Activated CD4-positive, CD25-positive, alpha-beta regulatory T cell (primary cell): ENCODE data around the gene LAPTM4A.
"Not testable (repeated sequence)": the region's sequence is repeated elsewhere in the genome, so short reads cannot be mapped to it uniquely, and the experiment has no call there.

Experiments used
- DNase-seq, 4 experiments: peaks; one replicate each; lab custom pipeline; 2025; lab: John Stamatoyannopoulos, UW

The LAPTM4A gene

DNA sequence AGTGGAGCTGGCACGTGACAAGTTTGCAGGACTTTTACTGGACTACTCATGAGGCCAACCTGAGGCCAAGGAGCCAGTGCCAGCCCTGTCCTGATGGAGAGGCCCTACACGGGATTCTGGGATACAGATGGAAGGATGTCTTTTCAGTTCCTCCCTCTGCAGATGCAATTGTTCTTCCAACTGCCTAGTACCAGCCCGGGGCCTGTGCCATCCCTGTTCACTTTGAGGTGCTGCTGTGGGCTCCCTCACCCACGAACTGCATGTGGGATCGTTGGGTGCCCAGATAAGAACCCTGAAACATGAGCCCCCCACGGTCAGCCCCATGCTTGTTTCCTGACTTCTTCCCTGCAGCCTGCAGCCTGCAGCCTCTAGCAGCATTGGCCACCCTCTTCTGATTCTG lies 25.3 kb upstream of the LAPTM4A start:
- DNase-seq = no peak

- no peak for DNase-seq
Observed at GRCh38 chr2:20074901-20075300, 23.5 kb upstream of the LAPTM4A start.

- DNase-seq = not testable (repeated sequence)
Observed at GRCh38 chr2:20074046-20074648, 22.7 kb upstream of the LAPTM4A start.

- DNase-seq = no peak
Observed at GRCh38 chr2:20073460-20073859, 22.0 kb upstream of the LAPTM4A start.

DNA sequence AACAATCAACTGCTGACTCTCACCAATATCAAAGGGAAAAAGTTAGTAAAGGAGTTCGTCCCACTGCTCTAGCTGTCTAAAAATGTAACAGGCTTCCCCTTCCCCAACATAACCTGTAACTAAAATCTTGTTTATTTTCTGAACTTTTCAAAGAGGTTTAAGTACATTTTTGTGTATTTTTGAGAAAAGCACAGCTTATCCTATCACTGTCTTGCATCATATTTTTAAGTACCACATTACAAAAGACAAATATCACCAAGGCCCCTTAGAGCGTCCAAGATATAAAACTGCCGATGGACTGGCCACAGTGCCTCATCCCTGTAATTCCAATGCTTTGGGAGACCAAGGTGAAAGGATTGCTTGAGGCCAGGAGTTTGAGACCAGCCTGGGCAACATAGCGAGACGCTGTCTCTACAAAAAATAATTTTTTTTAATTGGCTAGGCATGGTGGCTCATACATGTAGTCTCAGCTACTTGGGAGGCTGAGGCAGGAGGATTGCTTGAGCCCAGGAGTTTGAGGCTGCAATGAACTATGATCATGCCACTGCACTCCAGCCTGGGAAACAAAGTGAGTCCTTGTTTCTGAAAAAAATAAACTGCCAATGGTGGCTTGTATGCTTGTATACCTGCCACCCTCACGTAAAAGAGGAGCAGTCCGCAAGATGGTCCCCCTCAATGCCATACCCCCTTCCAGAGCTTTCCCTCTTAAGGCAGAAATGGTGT lies 21.2 kb upstream of the LAPTM4A start:
- no peak for DNase-seq

DNA sequence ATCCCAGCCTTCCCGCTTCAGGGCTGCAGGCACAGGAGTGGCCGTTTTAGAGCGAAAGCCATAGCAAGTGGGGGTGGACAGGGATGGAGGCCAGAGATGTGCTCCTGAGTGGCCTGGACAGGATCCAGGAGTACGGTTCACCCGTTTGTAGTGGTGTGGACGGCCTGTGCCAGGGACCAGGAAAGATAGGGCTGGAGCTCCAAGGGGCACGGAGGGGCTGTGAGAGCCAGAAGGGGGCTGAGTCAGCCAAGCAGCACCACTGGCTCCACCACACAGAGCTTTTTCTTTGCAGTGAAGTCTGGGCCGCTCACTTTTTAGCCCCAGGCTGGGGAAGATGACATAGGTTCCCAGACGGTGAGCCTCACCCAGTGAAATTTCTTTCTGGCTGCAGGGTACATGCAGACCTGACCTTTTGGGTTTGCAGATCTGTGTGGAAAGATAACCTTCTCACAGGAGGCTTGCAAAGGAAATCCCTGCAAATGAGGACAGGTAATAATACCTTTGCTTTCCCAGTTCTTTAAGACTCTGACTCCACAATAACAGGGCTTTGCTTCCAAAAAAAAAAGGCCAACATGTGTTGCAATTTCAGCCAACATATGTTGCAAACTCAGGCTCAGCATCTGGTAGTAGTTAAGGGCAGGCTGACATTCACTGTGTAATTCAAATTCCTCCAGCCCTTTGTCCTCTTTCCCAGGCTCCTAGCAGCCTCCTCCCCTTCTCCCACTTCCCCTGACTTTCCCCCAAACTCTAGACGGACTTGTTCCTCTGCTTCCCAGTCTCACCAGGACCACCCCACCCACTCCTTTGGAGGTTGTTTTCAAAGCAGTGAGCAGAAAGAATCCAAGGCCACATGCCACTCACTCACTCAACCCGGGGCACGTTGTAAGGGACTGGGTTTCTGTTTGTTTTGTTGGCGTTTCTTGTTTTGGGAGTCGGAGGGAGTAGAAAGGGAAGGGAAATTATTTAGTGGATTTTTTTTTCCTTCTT lies 20.3 kb upstream of the LAPTM4A start:
- DNase-seq = no peak

- DNase-seq = no peak
Observed at GRCh38 chr2:20069756-20070155, 18.3 kb upstream of the LAPTM4A start.

- DNase-seq = no peak
Observed at GRCh38 chr2:20067992-20068584, 16.7 kb upstream of the LAPTM4A start.

- no peak for DNase-seq
Observed at GRCh38 chr2:20065885-20066602, 14.6 kb upstream of the LAPTM4A start.

DNA sequence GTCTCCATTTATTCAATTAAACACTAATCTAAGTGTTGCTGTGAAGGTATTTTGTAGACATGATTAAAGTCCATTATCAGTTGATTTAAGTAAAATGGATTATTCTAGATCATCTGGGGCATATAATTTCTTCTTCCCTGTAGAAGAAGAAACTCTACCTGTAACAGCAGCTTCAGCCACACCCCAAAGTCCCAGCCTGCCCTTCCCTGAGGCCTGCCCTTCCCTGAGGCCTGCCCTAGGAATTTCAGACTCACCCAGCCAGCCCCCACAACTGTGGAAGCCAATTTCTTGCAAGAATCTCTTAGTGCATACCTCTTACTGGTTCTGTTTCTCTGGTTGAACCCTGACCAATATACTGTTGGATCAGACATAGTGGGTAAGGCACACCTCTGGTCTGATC lies 13.4 kb upstream of the LAPTM4A start:
- no peak for DNase-seq

DNA sequence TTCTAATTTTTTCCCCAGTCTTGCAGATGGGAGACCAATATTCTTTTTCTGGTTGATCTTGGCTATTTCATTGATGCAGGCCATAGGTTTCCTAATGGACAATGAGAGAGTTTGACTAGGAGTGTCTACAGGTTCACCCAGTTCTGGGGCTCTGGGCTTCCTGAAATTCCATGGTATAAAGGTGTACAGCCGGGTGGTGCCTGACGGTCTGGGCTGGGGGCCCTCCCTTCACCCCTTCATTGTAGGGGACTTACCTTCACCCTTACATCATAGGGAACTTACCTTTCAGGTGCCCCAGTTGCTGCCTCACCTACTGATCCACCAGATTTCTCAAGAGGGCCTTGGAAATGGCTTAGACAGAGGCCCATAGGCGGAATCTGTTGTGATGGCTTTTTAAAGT lies 13.0 kb upstream of the LAPTM4A start:
- DNase-seq = no peak

DNA sequence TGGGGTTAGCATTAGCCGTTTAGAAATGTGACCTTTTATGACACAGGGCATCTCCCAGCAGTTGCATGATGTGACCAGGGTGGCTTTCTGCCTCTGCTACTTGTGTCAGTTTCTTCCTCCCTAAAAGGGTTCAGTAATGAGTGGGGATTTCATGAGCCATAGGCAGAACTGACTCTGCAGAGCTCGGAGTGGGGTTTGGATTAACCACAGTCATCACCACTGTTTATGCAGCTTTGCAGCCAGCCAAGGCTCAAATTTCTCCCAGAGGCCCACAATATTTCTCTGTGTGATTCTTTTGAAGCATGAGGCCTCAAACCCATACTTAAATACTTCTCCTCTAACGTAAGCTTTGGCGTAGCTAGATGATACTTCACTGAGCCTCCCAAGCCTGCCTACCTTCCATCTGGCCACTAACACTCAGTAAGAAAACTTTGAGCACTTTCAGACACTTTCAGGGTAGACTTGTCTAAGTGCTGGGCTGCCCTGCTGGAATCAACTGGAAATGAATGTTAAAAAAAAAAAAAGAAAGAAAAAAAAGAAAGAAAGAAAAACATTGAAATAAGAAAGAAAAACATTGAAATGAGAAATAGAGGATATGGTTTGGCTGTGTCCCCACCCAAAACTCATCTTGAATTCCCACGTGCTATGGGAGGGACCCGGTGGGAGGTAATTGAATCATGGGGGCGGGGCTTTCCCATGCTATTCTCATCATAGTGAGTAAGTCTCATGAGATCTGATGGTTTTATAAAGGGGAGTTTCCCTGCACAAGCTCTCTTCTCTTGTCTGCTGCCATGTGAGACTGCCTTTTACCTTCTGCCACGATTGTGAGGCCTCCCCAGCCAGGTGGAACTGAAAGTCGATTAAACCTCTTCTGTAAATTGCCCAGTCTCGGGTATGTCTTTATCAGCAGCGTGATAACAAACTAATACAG lies 11.5 kb upstream of the LAPTM4A start:
- no peak for DNase-seq

DNA sequence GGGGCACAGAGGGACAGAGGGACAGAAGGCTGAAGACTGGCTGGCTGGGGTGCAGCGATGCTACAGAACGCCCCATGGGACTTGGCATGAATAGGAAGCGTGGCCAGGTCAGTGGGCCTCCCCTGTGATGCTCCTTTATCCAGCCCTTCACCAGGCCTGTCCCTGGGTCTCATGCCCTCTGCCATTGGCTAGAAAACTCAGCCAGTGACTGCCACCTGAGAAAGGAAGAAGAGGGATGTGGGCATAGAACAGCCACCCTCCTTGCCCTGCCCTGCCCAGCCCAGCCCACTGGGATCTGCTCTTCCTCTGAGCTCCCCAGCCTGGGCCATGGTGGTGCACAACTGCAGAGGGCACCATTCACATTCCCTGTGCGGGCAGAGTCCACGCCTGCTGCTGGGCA lies 10.5 kb upstream of the LAPTM4A start:
- no peak for DNase-seq

DNA sequence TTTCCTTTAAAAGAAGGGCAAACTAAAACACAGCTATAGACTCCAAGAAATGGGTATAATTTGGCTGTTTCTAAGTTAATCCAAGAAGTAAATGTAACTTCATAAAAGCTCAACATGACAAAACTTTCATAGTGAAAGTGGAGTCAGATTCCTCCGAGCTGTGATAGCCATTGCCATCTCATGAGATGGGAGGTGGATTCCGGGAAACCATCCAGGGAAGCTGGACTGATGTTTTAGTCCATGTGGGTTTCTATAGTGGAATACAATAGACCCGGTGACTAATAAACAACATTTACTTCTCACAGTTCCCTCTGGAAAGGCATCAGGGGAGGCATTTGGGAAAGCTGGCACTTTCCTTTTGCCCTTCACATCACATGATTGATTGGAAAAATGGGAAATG lies 10.0 kb upstream of the LAPTM4A start:
- DNase-seq = no peak

DNA sequence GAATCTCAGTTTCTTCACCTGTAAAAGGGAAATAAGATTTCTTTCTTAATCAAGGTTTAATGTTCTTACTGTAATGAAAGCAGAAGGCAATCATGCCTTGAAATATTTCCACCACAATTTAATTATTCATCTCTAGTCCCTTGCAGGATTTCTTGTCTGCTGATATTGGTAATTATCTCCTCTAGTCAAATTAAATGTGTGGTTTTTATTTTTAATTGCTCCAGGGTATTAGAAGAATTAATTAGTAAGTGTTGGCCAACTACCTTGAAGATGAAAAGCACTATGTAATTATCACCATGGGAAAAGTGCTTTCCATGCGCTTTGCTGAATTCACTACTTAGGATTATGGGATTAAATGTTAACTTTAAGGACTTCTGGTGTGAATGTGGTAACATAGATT lies 8.7 kb upstream of the LAPTM4A start:
- no peak for DNase-seq

- no peak for DNase-seq
Observed at GRCh38 chr2:20057268-20057667, 5.8 kb upstream of the LAPTM4A start.

GRCh38 chr2:20054931-20055330 lies 3.5 kb upstream of the LAPTM4A start:
- DNase-seq = no peak

DNA sequence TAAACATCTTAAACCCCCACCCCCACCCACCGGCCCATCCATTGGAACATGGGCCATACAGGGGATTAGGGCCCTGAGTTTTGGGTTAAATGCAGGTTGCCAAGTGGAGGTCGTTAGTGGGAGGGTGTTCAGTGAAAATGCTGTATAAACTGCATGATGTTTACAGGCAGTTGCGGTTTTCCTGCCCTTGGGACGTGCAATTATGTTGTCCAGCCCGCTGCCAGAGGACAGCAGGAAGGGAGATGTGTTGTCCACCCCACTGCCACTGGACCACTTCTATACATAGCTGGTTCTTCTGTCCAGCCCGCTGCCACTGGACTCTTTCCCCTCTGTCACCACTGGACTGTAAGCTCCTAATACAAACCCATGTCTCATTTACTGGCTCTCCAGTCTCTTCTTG lies 2.7 kb upstream of the LAPTM4A start:
- DNase-seq = no peak

GRCh38 chr2:20052861-20053281 lies 1.4 kb upstream of the LAPTM4A start:
- no peak for DNase-seq

- DNase-seq = no peak
Observed at GRCh38 chr2:20052229-20052851, 912 bp upstream of the LAPTM4A start.
